C4-2B (cell line): ENCODE data around the gene IFNA16.
"Not testable (repeated sequence)": the region's sequence is repeated elsewhere in the genome, so short reads cannot be mapped to it uniquely, and the experiment has no call there.

Experiments used
- ZFX ChIP-seq: fragments of 450-650 bp; IDR thresholded peaks from 2 replicates; pipeline ENCODE4 v1.6.1; 2017
- TF ChIP-seq, protein P1 (sequence below): fragments of 450-650 bp; conservative IDR thresholded peaks from 2 replicates; pipeline ENCODE4 v1.5.1; 2017; ENCODE audit warnings: mild to moderate bottlenecking

GRCh38 chr9:21182810-21183736 is 34.0 kb downstream of the IFNA16 start:
- TF ChIP-seq, protein P1, sequence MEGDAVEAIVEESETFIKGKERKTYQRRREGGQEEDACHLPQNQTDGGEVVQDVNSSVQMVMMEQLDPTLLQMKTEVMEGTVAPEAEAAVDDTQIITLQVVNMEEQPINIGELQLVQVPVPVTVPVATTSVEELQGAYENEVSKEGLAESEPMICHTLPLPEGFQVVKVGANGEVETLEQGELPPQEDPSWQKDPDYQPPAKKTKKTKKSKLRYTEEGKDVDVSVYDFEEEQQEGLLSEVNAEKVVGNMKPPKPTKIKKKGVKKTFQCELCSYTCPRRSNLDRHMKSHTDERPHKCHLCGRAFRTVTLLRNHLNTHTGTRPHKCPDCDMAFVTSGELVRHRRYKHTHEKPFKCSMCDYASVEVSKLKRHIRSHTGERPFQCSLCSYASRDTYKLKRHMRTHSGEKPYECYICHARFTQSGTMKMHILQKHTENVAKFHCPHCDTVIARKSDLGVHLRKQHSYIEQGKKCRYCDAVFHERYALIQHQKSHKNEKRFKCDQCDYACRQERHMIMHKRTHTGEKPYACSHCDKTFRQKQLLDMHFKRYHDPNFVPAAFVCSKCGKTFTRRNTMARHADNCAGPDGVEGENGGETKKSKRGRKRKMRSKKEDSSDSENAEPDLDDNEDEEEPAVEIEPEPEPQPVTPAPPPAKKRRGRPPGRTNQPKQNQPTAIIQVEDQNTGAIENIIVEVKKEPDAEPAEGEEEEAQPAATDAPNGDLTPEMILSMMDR = peak; percentile 70
- not testable (repeated sequence) for TF ChIP-seq ZFX
